ENCODE data around the gene MUC3A.
"Not testable (repeated sequence)": the region's sequence is repeated elsewhere in the genome, so short reads cannot be mapped to it uniquely, and the experiment has no call there.

DNA sequence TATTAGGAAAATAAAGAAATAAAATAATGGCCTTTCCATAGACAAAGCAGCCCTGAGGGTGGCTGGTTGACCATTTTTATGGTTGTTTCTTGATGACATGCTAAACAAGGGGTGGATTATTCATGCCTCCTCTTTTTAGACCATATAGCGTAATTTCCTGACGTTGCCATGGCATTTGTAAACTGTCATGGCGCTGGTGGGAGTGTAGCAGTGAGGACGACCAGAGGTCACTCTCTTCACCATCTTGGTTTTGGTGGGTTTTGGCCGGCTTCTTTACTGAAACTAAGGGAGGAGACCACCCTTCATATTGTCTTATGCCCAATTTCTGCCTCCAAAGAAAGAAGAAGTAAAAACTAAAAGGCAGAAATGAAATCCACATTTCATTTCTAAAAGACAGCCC is 30.0 kb upstream of the MUC3A start:
- TF ChIP-seq TAF1 (IDR thresholded peaks at IDR 0.05; ENCODE audit: low read depth, low read length); CEBPB (IDR thresholded peaks at IDR 0.05; ENCODE audit: low read depth, low read length); RNF2 (IDR thresholded peaks at IDR 0.05; ENCODE audit: borderline replicate concordance, low read depth, low read length, missing control alignments, poor library complexity, severe bottlenecking); JUN (IDR thresholded peaks at IDR 0.05; ENCODE audit: low read depth, low read length); EP300 (IDR thresholded peaks at IDR 0.05; ENCODE audit: borderline replicate concordance in 1 of 2, low read depth in 2 of 2, low read length in 2 of 2); POLR2AphosphoS5 (IDR thresholded peaks at IDR 0.05; ENCODE audit: low read depth, low read length); POLR2A (IDR thresholded peaks at IDR 0.05; ENCODE audit: control extremely low read depth in 1 of 2, low read depth in 2 of 2, low read length in 2 of 2); GABPA (IDR thresholded peaks at IDR 0.05; ENCODE audit: borderline replicate concordance, insufficient read depth, low read length); YY1 (IDR thresholded peaks at IDR 0.05; ENCODE audit: low read depth, low read length); EZH2 (IDR thresholded peaks at IDR 0.05; ENCODE audit: low read depth, low read length, severe bottlenecking); JUND (IDR thresholded peaks at IDR 0.05; ENCODE audit: low read length): not testable (repeated sequence)
- TF ChIP-seq, protein P1, sequence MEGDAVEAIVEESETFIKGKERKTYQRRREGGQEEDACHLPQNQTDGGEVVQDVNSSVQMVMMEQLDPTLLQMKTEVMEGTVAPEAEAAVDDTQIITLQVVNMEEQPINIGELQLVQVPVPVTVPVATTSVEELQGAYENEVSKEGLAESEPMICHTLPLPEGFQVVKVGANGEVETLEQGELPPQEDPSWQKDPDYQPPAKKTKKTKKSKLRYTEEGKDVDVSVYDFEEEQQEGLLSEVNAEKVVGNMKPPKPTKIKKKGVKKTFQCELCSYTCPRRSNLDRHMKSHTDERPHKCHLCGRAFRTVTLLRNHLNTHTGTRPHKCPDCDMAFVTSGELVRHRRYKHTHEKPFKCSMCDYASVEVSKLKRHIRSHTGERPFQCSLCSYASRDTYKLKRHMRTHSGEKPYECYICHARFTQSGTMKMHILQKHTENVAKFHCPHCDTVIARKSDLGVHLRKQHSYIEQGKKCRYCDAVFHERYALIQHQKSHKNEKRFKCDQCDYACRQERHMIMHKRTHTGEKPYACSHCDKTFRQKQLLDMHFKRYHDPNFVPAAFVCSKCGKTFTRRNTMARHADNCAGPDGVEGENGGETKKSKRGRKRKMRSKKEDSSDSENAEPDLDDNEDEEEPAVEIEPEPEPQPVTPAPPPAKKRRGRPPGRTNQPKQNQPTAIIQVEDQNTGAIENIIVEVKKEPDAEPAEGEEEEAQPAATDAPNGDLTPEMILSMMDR (IDR thresholded peaks at IDR 0.05; ENCODE audit: control extremely low read depth in 1 of 3, insufficient read depth in 1 of 3, low read depth in 1 of 3, low read length in 3 of 3): not testable (repeated sequence)

Measured in H1 (cell line).